Embryonic facial prominence (tissue), 1 donor: ENCODE measurements around the gene ZNF138.

ENCODE experiments used
- DNase-seq: peaks from one replicate; pipeline ENCODE4 v3.0.0-alpha.2; 2016; ENCODE audit errors: extremely low spot score

The ZNF138 gene

GRCh38 chr7:64875658-64876406 lies 81.6 kb downstream of the ZNF138 start:
- no peak for DNase-seq

GRCh38 chr7:64876792-64877713 lies 82.8 kb downstream of the ZNF138 start:
- no peak for DNase-seq

GRCh38 chr7:64877714-64878610 lies 83.7 kb downstream of the ZNF138 start:
- DNase-seq = no peak

- DNase-seq = no peak
Measured at GRCh38 chr7:64878684-64879083, 84.5 kb downstream of the ZNF138 start.

GRCh38 chr7:64879086-64879730 lies 85.0 kb downstream of the ZNF138 start:
- no peak for DNase-seq

- DNase-seq = no peak
Measured at GRCh38 chr7:64879800-64880199, 85.6 kb downstream of the ZNF138 start.

GRCh38 chr7:64880322-64881297 lies 86.4 kb downstream of the ZNF138 start:
- no peak for DNase-seq

GRCh38 chr7:64881461-64882287 lies 87.4 kb downstream of the ZNF138 start:
- DNase-seq = no peak

GRCh38 chr7:64882341-64883112 lies 88.3 kb downstream of the ZNF138 start:
- DNase-seq = no peak
